NCI-H2227 (cell line): ENCODE results near the gene SUSD3.
"Not testable (repeated sequence)": the region's sequence is repeated elsewhere in the genome, so short reads cannot be mapped to it uniquely, and the experiment has no call there.

ENCODE experiments used
- DNase-seq: peaks from one replicate; lab custom pipeline; 2025; ENCODE audit not compliant: unreplicated experiment; lab: John Stamatoyannopoulos, UW

Gene SUSD3

DNA sequence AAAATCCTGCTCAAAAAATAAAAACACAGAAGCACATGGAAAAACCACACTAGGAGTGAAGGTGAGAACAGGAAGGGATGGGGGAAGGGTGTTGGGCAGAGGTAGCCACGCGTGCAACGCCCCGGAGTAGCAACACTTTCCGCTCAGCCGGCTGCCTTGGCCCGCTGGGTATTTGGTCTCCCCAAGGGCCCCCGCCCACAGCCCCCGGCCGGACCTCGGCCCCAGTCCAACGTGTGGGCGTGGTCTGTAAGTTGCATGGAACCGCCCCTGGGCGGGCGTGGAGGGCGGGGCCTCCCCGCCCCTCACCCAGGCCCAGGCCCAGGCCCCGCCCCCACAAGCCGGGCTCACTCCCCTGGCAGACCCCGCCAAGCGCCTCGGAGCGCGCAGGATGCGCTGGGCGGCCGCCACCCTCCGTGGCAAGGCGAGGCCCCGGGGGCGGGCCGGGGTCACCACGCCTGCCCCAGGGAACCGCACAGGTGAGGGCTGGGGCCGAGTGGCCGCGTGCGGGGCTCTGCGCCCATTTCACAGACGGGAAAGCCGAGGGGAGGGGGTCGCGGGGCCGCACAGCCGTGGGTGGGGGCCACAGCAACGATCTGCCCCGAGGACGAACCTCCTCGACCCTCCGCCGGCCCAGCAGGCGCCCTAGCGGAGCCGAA lies at the start of gene SUSD3:
Gene SUSD3 (plus strand): TSS at position 347 of the 656 bp plus-strand sequence. CDS start 42 bp downstream, at position 389.
- DNase-seq = peak; percentile 49

DNA sequence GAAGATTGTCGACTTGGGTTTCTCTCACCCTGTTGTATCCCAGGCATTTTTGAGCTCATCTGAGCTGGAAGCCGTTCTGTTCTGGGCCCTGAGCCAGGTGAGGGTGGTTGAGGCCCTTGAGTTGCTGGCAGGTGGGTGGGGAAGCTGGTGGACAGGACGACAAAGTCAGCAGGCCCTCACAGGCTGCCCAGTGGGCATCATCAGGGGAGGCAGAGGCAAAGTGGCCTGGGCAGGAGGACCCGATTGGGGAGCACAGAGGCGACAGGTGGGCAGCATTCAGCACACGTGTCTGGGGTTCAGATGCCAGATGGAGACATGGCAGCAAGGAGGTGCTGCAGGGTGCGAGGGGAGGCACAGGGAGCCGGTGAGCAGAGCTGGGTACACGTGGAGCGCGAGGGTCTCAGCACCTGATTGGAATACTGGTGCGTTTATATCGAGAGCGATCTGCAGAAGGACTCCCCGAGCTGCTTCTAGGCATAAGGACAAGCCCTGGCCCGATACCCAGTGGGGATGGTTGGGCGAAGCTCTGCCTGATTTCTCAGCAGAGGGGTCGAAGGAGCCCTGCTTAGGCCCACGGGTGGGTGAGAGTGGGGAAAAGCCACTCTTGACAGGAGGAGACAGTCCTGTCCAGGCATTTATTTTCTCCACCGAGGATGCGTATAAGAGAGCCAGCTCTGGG lies 49.0 kb upstream of the SUSD3 start:
- DNase-seq = no peak

GRCh38 chr9:93010056-93010455 lies 48.4 kb upstream of the SUSD3 start:
- DNase-seq = no peak

- DNase-seq = no peak
Measured at GRCh38 chr9:93010704-93011103, 47.8 kb upstream of the SUSD3 start.

GRCh38 chr9:93011114-93011513 lies 47.4 kb upstream of the SUSD3 start:
- no peak for DNase-seq

DNA sequence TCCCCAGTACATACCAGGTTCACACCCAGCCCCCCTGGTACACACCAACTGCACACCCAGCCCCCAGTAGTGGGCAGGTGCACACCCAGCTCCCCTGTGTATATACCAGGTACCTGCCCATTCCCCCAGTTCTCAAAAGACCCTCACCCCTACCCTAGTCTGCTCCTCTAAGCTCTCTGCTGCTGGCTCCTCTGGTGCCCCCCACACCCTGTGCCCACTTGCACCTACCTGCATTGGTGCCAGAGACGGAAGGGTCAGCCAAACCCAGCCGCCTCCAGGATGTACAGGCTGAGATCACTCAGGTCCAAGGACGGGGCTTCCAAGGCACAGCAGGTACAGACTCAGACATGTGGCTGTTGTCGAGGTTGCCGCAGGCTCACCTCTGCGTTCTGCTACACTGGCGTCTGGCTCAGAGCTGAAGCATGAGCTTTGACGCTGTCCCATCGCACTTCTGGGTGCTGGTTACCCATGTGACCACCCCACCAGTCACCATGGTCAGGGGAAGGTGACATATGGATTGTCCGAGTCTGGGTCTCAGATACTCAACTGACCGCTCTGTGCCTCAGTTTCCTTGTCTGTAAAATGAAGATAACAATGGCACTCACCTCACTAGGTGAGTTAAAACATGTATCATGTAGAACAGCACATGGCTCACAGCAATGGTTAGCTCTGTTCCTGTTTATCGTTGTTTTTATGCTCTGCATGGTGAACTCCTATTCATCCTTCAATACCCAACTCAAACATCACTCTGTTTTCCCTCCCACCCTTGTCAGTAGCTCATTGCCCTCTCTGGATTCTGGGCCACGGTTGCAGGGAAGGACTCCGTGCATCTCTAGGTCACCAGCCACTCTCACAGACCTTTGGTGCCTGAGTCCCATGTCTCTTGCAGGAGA lies 45.3 kb upstream of the SUSD3 start:
- no peak for DNase-seq

GRCh38 chr9:93013856-93014582 lies 44.5 kb upstream of the SUSD3 start:
- no peak for DNase-seq

DNA sequence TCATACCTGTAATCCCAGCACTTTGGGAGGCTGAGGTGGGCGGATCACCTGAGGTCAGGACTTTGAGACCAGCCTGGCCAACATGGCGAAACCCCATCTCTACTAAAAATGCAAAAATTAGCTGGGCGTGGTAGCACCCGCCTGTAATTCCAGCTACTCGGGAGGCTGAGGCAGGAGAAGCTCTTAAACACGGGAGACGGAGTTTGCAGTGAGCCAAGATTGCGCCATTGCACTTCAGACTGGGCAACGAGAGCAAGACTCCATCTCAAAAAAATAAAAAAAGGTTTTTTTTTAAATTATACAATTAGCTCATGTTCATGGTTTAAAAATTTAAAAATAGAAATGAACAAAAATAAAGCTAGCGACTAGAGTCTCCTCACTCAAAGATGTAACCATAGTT lies 43.3 kb upstream of the SUSD3 start:
- DNase-seq = not testable (repeated sequence)

- no peak for DNase-seq
Measured at GRCh38 chr9:93017621-93018020, 40.9 kb upstream of the SUSD3 start.

GRCh38 chr9:93020151-93020550 lies 38.4 kb upstream of the SUSD3 start:
- no peak for DNase-seq

- no peak for DNase-seq
Measured at GRCh38 chr9:93020771-93021670, 37.5 kb upstream of the SUSD3 start.

GRCh38 chr9:93022066-93022465 lies 36.4 kb upstream of the SUSD3 start:
- DNase-seq = no peak

DNA sequence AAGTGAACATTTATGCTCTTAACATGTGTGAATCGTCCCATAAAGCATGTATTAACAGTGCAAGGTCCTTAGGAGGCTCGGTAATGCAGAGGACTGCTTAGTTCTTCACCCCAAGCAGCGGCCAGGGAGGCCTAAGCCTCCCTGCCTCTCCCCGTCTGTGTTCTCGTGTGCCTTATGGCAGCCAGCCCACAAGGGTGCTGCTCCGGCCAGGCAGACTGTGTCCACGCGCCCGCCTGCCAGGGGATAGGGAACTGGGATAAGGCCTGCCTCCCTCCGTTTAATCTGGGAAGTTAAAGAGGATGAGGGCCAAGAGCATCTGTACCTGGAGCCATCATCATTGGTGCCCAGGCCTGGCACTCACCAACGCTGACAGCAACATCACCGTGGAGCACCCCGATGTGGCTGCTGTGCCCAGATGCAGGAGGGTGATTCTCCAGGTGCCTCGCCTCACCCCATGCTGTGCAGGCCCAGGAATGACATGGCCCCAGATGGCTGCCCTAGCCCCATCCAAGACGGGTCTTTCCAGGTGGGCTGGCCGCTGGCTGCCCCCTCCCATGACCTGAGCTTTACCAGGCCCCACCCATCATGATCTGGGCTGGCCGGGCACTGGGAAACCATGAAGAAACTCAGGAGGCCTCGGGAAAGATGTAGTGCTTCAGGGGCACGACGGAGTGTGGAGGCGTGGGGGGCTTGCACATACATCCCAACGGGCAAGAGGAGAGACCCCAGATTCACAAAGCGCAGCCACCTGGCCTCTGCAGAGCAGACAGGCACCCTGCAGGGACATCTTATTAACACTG lies 35.6 kb upstream of the SUSD3 start:
- no peak for DNase-seq

- DNase-seq = no peak
Measured at GRCh38 chr9:93023521-93023815, 35.0 kb upstream of the SUSD3 start.

DNA sequence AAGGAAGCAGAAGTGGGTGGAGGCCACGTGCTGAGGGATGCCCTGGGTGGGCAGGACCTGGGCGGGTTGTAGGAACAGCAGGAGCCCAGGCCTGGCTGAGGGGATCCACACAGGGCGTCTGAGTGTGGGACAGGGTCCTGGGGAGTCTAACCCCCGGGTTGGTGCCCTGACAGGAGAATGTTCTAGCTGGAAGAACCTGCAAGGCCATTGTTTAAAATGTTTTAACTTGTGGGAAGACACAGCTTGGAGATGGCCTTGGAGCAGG lies 33.9 kb upstream of the SUSD3 start:
- DNase-seq = no peak

GRCh38 chr9:93024986-93025630 lies 33.4 kb upstream of the SUSD3 start:
- no peak for DNase-seq

DNA sequence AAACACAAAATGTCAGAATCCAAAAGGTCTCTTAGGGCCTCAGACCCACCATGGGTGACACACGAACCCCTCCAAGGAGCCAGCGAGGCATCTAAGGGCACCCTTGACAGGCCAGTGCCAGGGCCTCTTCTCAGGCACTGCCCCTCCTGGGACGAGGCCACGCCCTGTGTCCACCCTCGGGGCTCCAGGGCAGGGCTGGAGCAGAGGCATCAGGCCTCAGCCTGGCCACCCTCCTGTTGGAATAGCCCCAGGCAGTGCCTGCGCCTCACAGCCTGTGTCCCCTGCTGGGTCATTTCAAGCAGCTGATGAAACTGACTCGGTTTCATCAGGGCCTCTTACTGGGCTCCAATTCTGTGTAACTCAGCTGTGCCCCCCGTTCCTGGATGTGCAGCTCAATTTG lies 32.8 kb upstream of the SUSD3 start:
- DNase-seq = no peak

GRCh38 chr9:93026640-93027039 lies 31.9 kb upstream of the SUSD3 start:
- no peak for DNase-seq

GRCh38 chr9:93027750-93028149 lies 30.8 kb upstream of the SUSD3 start:
- DNase-seq = no peak
